ENCODE data around the gene GRAP2.

The GRAP2 gene

DNA sequence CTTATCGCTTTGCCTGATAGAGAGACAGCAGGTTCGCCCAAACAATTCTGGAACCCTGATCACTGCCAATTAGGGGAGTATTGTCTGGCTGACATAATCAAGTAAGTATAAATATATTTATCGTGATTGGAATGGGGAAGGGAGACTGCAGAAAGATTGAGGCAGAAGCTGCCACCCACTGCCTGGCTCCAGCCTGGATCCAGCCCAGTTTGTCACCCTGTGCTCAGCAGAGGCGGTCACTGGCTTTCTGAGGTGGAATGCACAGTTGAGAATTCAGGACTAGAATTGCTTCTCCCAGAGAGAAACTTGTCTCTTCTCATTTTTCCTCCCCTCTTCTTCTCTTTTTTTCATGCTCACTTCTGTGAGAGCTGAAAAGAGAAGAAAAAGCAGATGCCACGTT lies 25.9 kb downstream of the GRAP2 start:
- DNase-seq = no peak

GRCh38 chr22:39927544-39927943 lies 26.7 kb downstream of the GRAP2 start:
- DNase-seq = no peak

DNA sequence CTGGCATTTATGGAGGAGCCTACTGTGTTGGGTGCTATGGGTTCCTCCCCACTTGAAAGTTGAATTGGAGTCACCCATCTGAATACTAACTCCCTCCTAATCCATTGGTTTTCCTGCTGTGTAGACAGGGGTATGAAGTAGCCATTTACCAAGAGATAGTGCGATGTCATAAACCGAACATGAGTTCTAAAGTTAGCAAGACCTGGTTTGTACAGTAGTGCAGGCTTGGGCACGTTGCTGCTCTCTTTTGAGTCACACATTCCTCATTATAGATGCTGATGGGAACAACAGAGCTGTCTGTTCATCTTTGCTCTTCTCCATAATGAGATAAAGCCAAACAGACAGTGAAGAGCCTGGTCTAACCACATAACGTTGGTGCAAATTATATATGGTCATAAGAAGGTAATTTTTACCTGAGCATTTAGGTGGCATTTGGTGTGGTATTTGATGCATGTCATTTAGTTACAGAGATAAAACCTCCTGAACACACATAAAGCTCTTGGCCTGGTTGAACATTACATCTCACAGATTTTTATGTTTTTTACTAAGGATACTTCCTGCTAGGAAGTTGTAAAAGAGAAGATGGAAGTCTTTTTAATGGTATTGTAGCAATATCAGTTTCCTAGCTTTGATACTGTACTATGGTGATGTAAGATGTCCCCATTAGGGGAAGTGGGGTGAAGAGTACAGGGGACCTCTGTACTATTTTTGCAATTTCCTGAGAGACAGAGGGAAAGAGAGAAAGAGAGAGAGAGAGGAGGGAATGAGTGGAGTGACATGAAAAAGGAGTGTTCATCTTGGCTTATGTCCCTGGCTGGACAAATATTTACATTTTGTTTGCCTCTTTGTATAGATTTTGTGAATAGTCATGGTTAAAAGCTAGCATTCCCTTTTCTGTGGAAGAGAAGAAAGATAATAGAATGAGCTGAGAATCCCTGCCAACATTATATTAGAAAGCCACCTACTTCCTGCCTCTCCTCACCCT lies 27.9 kb downstream of the GRAP2 start:
- no peak for DNase-seq

DNA sequence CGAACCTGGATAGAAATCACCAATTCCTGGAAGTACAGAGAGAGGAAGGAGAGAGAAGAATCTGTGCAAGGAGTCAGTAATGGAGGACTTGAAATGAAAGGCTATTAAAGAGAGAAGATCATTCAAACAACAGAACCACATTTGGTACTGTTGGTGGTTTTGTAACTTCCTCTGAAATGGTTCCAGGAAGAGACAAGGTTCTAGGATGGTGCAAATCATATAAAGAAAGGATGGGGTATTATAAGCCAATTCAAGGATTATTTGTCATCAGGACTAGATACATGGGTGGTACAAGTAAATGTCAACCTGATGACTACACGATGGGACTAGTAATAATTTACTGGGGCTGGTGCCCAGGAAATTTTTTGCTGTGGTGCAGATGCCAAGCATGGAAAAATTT lies 30.4 kb downstream of the GRAP2 start:
- DNase-seq = no peak

DNA sequence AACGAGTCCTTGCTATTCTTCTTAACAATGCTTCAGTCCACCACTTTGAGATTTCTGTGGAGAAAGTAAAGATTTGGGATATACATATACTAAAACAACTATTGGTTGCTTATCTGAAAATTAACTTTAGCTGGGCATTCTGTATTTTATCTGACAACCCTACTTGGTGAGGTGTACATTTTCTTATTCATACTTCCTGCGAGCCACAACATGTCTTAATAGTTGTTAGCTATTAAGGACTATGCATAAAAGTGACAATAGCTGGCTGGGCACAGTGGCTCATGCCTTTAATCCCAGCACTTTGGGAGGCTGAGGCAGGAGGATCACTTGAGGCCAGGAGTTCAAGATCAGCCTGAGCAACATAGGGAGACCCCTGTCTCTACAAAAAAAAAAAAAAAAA lies 31.3 kb downstream of the GRAP2 start:
- DNase-seq = no peak

DNA sequence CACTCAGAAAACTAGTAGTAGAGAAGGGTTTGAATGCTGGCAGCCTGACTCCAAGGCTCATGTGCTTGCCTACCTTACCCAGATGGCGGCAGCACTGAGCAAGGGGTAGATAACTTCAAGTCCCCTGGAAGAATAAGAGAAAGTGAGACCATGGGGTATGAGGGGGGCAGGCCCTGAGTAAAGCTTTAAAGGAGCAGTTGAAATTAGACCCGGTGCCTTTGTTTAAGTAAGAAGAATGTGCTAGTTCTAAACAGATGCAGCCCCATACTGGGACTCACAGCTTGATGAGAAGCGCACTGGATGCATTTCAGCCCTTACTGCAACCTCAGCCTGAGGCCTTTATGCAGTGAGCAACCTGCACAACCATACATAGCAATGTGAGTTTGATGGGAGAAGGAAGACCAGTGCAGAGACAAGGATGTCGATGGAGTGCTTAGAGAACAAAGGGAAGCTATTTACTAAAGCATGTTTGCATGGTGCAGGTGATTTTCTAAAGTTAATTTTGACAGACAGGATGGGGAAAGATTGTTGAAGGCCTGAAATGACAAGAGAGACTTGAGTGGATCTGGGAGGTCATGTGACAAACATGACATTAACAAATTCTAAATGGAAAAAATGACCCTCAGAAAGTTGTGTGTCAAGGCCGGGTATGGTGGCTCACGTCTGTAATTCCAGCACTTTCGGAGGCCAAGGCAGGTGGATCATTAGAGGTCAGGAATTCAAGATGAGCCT lies 32.2 kb downstream of the GRAP2 start:
- no peak for DNase-seq

DNA sequence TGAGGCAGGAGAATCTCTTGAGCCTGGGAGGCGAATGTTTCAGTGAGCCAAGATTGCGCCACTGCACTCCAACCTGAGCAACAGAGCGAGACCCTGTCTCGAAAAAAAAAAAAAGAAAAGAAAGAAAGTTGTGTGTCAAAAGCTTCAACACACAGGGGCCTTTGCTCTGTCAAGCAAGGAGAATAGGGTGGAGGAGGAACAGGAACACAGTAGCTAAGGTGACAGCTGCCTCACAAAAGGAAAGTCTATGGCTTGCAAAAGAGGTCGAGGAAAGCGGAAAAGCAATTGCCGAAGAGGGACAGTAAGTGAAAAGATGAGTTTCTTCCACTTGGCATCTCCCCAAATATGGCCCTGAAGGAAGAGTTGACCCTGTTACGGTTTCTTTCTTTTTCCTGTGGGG lies 32.9 kb downstream of the GRAP2 start:
- DNase-seq = no peak

- DNase-seq = no peak
Observed at GRCh38 chr22:39935116-39935515, 34.2 kb downstream of the GRAP2 start.

DNA sequence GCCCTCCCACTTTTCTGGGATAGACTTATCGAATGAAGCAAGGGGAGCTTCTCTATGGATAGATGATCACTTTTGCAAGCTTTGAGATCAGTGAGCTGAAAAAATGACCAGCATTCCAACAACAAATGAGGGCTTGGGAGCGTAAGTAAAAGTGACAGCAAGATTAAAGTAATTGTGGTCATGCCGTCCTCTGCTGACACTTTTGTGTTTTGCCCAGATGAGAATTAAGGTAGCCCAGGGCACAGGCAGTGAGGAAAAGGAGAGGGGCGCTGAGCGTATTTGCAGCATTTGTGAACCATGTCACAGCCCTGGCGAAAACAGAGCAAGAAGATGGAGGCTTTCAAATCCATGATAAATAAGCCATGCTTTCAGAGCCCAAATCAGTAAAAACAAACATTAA lies 34.7 kb downstream of the GRAP2 start:
- DNase-seq = no peak

GRCh38 chr22:39936523-39937145 lies 35.8 kb downstream of the GRAP2 start:
- DNase-seq = no peak

GRCh38 chr22:39937906-39938305 lies 37.0 kb downstream of the GRAP2 start:
- no peak for DNase-seq

DNA sequence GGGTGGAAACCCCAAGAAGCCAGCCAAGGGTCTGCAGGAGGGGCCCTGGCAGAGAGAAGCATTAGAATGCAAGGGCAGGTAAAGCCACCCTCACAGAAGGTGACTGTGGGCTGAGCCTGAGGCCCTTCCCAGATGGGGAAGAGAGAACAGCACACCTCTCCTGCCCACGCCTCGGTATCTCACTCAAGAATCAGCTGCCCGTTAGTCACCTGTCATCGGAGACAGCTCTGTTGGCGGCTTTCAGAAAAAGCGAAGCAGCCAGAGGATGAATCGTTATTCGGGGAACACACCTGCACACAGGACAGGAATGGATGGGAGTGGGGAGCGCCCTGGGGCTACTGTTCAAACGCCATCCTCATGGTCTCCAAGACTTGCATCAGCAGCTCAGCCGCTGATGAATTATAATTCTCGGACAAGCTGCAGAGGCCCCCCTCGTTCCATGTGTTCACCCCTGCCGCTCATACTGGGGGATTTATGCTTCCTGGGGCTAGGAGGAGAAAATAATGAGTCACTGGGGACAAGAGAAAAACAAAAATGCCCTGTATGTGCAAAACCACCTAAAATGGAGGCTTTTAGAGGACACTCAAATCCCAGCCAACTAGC lies 37.7 kb downstream of the GRAP2 start:
- no peak for DNase-seq

DNA sequence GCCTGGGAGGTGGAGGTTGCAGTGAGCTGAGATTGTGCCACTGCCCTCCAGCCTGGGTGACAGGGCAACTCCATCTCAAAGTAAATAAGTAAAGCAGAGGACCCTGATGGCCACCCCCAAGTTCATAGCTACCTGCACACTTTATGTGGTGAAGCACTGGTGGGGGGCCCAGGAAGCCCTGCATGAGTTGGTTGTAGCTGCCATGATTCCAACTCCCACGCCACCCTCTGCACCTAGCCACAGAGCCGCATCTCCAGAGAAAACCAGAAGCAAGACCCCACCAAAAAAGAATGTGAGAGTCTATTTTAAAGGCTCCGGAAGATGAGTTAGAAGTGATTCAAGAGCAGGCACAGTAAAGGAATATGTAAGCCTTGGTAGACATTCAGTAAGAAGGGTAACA lies 38.9 kb downstream of the GRAP2 start:
- DNase-seq = no peak

- DNase-seq = no peak
Observed at GRCh38 chr22:39940757-39941305, 39.9 kb downstream of the GRAP2 start.

DNA sequence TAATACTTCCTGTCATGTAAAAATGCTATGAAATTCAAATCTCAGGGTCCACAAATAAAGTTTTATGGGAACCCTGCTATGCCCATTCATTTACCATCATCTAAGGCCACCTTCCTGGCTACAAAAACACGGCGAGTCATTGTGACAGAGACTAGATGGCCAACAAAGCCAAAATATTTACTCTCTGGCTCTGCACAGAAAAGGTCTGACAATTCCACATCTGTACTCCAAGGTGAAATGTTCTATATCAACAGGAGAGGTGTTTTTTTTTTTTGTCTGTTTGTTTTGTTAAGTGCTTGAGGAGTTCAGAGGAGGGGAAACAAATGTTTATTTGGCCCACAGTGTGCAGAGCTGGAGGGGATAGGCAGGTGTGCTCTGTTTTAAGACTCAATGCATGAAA lies 40.7 kb downstream of the GRAP2 start:
- DNase-seq = no peak

DNA sequence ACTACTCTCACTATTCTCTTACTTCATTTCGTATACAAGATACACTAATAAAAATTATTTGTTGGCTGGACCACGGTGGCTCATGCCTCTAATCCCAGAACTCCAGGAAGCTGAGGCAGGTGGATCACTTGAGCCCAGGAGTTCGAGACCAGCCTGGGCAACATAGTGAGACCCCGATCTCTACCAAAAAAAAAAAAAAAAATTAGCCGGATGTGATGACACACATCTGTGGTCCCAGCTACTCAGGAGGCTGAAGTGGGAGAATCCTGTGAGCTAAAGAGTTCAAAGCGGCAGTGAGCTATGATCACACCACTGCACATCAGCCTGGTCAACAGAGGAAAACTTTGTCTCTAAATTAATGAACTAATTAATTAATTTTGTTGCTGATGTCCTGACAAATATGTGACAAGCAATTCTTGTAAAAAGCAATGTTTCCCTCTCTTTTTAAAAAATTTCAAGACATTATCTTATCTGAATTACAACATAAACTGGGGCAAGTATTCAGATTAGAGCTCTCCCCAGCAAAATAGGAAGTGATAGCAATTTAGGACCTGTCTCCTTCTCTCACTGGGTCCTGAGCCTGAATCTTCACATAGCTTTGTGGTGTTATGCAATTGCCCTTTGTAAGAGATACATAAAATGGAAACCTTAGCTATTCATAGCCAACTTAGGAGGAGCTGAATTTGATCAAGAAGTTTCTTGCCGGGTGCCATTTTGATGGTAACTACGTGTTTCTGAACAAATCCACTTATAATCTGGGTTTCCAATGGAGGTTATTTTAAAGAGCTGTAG lies 41.8 kb downstream of the GRAP2 start:
- no peak for DNase-seq

DNA sequence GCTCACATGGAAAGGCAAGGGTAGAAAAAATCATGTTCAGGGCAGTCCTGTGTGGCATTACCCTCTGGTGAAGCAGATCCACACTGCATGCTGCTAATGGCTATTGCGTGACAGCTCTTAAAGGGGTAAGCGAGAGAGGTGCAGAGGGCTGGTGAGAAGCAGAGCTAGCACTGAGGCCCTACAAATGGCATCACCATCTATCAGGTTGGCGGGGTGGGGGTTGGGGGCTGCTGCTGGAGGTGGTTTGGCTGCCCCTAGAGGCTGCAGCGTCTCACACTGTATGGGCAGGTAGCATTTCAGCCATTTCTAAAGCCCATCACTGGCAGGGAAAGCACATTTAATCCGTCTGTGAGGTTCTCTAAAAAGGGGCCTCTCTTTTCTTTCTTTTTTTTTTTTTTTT lies 42.5 kb downstream of the GRAP2 start:
- no peak for DNase-seq

- no peak for DNase-seq
Observed at GRCh38 chr22:39943953-39944872, 43.3 kb downstream of the GRAP2 start.

- DNase-seq = no peak
Observed at GRCh38 chr22:39946126-39946502, 45.2 kb downstream of the GRAP2 start.

DNA sequence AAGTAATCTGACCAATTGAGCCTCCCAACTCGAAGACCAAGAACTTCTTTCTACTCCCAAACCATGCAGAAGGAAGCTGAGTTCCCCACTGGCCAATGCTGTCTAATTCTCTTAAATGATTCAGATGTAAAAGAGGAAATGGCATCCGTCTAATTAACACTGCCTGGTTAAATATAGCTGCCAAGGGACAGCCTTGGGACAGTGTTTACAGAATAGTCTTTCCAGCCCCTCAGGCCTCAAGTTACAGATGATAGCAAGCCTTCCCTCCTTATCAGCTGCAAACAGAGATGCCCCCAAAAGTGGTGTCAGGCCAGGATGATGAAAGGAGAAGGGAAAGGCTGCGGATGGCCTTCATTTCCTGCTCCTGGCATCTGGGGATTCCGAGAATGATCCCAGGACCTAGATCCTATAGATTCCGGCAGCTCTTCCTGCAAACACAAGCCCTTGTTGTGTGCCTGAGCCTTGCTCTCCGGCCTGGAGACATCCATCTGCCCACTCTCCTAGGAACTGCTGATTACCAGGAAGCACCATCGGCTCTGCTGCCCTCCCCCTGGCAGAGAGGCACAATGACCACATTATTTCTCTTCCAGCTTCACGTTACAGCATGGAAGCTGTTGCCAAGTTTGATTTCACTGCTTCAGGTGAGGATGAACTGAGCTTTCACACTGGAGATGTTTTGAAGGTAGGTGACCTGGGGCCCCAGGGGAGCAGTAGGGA lies 45.8 kb downstream of the GRAP2 start:
- no peak for DNase-seq

Measured in NCI-H2227 treated with DMSO at 0.1 percent for 48 hours (cell line).